ENCODE data around the gene INPPL1. TPM values are rescaled to one million over a fixed set of nuclear protein-coding genes. Genes with fewer than 3 reads are reported as not detected.

Gene INPPL1
- total and polyA plus RNA-seq, 2 of the 13 experiments (the other 11 are each of a cell fraction or from before 2014, with no cell fraction given) = 29.1 to 66.9 TPM

GRCh38 chr11:72280726-72281315 lies 56.3 kb downstream of the INPPL1 start (continued):
- TF ChIP-seq ZNF329 (CRISPR knock-in tag; IDR thresholded peaks at IDR 0.05; ENCODE audit: low read depth) = no peak
- TF ChIP-seq ZNF839 (CRISPR knock-in tag; IDR thresholded peaks at IDR 0.05; ENCODE audit: borderline replicate concordance) = no peak

DNA sequence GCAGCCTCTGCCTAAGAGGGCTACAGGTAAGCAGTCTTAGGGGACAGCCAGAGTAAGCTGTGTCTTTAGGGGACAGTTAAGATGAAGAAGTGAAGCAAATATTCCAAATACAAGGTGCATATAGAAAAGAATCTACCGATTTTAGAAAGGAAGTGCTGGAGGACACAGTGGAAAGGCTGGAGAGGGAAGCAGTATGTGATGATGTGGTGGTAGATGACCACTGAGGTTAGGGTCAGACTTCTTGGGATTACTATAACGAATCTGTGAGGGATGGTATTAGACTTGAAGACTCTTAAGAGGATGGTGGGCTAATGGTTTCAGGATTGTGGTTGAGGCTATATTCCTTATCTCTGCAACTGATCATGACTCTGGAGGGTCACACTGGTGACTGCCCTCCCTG lies 59.4 kb downstream of the INPPL1 start:
- H3K4me3 ChIP-seq (replicated peaks in 1 of 3; ENCODE audit: insufficient read depth in 1 of 3, low read depth in 2 of 3, low read length in 3 of 3) = no peak overlapping the region
- H3K79me2 ChIP-seq (ENCODE audit: insufficient read depth, low read length) = no peaks in the 10 kb centered on the region
- WGBS (ENCODE audit: low lambda C conversion rate) = 0% methylated on average over 2 of the region's 2 CpGs
- intact Hi-C loops (cut with micrococcal nuclease; ENCODE audit: unreplicated experiment) (no loop called here), in situ Hi-C loops (cut with HindIII; ENCODE audit: extremely low pct_ligation_motif_present, low pct_unique_long_range_greater_than_20kb) (no loop called here)
- ChIA-PET CTCF (ENCODE audit: low intra/inter-chr PET ratio, low total read pairs) (no interaction called here), POLR2A (no interaction called here)
- no peak for DNase-seq (ENCODE audit: low spot score)
- H3K4me1 ChIP-seq (ENCODE audit: insufficient read depth, low read length) = no peaks in the 10 kb centered on the region
- no peak overlapping the region for H3K4me2 ChIP-seq (ENCODE audit: low read depth, low read length)
- FAIRE-seq = no peak
- H3K36me3 ChIP-seq (replicated peaks in 1 of 2; ENCODE audit: control insufficient read depth in 1 of 2, insufficient read depth in 2 of 2, low read length in 2 of 2) = no peaks in the 10 kb centered on the region
- H3K9me3 ChIP-seq (ENCODE audit: low read length) = no peaks in the 10 kb centered on the region
- 0 out of 5 replicates have a peak, but pooled peaks cover 0 to 1% of the 10 kb centered on the region in 2 experiments for H3K27me3 ChIP-seq (ENCODE audit: control insufficient read depth in 1 of 2, insufficient read depth in 2 of 2, low read length in 2 of 2)
- no peak overlapping the region for H2AFZ ChIP-seq (ENCODE audit: low read length)
- no peak overlapping the region for H3K9ac ChIP-seq (ENCODE audit: insufficient read depth, low read depth, low read length)
- H3K27ac ChIP-seq (ENCODE audit: extremely low read length, insufficient read depth, low read length) = no peak overlapping the region
- ATAC-seq = no peak
- no peaks in the 10 kb centered on the region for H4K20me1 ChIP-seq (ENCODE audit: insufficient read depth, low read length)
- BruUV-seq (replicated peaks) = no TSS peak
- TF ChIP-seq, protein P1, sequence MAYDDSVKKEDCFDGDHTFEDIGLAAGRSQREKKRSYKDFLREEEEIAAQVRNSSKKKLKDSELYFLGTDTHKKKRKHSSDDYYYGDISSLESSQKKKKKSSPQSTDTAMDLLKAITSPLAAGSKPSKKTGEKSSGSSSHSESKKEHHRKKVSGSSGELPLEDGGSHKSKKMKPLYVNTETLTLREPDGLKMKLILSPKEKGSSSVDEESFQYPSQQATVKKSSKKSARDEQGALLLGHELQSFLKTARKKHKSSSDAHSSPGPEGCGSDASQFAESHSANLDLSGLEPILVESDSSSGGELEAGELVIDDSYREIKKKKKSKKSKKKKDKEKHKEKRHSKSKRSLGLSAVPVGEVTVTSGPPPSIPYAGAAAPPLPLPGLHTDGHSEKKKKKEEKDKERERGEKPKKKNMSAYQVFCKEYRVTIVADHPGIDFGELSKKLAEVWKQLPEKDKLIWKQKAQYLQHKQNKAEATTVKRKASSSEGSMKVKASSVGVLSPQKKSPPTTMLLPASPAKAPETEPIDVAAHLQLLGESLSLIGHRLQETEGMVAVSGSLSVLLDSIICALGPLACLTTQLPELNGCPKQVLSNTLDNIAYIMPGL (CRISPR knock-in tag; IDR thresholded peaks at IDR 0.05; ENCODE audit: borderline replicate concordance in 1 of 2, low read depth in 1 of 2) = no peak
- no peak for TF ChIP-seq MIER3 (CRISPR knock-in tag; IDR thresholded peaks at IDR 0.05; ENCODE audit: borderline replicate concordance)
- TF ChIP-seq DNMT3B (CRISPR knock-in tag; conservative IDR thresholded peaks at IDR 0.05) = no peak
- no peak for TF ChIP-seq ZNF180 (CRISPR knock-in tag; IDR thresholded peaks at IDR 0.05; ENCODE audit: borderline replicate concordance, low read depth)
- TF ChIP-seq DMAP1 (CRISPR knock-in tag; IDR thresholded peaks at IDR 0.05) = no peak
